Activated CD4-positive, alpha-beta T cell treated with anti-CD3 and anti-CD28 coated beads, Interleukin-10, Interleukin-2, amounts not matched to agents 100 ng/mL and 50 ng/mL, durations not matched to agents 16 hours and 8 hours (primary cell): Measurements from ENCODE around the gene SEMA6D.

Source experiments
- DNase-seq: peaks from one replicate; pipeline ENCODE4 v3.0.0-alpha.2; 2020

The SEMA6D gene

GRCh38 chr15:47717036-47717612, at the start of gene SEMA6D:
Gene SEMA6D (plus strand): TSS chr15:47717505. CDS start chr15:47759799, 42,294 bp downstream.
- no peak for DNase-seq

GRCh38 chr15:47669221-47669620, 48.1 kb upstream of the SEMA6D start:
- no peak for DNase-seq

GRCh38 chr15:47670365-47670764, 46.9 kb upstream of the SEMA6D start:
- DNase-seq: no peak

- no peak for DNase-seq
Observed at GRCh38 chr15:47673232-47673761, 44.0 kb upstream of the SEMA6D start.

- no peak for DNase-seq
Observed at GRCh38 chr15:47674586-47675232, 42.6 kb upstream of the SEMA6D start.

- no peak for DNase-seq
Observed at GRCh38 chr15:47675735-47676134, 41.6 kb upstream of the SEMA6D start.

- DNase-seq: no peak
Observed at GRCh38 chr15:47678040-47678439, 39.3 kb upstream of the SEMA6D start.

DNA sequence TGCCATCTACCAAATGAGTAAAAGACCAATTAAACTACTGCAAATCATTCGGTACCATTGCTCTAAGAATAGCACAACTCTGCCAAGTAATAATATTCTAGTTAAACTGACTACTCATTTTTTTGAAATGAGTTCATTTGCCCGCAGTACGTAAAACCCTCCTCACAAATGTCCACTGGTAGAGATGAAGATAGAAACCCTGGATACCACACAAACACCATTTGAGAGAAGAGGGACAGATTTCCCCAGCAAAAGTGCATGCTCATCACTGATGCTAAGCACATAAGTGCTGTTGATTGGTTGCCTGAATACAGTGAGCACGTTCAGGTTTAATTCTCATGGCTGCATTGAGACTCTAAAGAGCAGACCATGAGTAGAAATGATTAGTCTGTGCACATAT, 34.6 kb upstream of the SEMA6D start:
- DNase-seq: no peak

- no peak for DNase-seq
Observed at GRCh38 chr15:47685141-47685870, 32.0 kb upstream of the SEMA6D start.

GRCh38 chr15:47688573-47689086, 28.7 kb upstream of the SEMA6D start:
- DNase-seq: no peak

DNA sequence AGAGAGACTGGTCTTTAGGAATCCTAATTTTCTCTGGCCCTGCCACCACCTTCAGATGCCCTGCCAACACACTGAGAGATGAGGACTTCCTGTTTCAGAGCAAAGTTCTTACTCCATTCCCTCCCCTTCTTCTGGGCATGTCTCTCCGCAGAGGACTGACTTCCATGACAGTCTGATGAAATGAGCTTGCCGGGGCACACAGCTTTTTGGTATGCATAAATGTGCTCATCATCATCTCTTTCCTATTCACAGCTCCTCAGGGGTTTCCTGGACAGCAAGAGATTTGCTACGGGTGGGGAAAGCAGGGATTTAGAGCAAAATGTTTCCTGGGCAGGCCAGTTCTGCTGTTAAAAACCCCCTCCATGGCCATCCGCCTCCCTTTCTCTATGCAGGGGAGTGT, 27.6 kb upstream of the SEMA6D start:
- DNase-seq: no peak

DNA sequence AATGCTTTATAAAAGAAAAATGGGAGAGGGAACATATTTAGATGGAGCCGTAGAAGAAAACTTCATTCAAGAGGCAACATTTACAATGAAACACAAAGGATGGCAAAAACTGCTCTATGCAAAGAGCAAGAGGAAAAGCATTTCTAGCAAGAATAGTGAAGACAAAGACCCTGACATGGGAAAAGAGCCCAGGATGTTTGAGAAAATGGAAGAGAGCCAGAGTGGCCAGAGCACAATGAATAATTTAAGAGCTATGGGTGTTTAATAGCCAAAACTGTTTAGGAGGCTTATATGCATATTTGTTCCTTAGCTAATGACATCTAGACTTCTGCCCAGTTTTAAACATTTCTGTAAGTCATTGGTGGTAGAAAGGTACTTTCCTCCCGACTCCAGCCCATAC, 25.4 kb upstream of the SEMA6D start:
- DNase-seq: no peak

GRCh38 chr15:47696351-47696750, 21.0 kb upstream of the SEMA6D start:
- no peak for DNase-seq

- DNase-seq: no peak
Observed at GRCh38 chr15:47705281-47705997, 11.9 kb upstream of the SEMA6D start.

- DNase-seq: no peak
Observed at GRCh38 chr15:47707391-47707790, 9.9 kb upstream of the SEMA6D start.

DNA sequence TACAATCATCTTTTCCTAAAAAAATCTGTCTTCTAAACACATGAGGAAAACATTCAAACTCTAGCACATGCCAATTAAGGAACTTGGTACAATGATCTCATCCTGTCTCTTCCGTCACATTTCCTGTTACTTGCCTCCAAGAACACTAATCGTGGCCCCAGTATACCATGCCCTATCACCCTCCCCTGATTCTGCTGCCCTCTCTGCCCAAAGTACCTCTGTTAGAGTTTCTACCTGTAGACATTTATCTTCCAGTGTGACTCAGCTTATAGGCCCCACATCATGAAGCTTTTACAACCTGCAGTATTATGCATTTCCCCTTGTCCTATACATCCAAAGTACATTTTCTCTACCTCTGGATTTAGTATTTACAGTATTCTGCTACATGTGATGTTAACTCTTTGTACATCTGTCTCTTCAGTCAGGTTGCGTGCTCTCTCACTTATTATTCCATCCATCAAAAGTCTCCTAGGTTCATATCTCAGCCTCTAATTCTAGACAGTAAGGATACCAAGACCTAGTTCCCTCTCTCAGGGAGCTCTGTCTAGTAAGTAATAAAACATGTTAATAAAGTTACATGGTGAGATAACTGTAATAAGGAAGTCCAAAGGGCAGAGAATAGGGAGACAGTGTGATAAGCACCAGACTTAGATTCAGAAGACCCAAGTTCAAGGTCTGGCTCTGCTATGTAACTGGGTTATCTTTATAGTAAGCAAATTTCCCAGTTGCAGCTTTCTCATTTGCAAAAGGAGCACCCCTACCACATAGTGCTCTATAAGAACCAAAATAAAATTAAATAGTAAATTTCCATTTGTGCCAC, 8.9 kb upstream of the SEMA6D start:
- no peak for DNase-seq

DNA sequence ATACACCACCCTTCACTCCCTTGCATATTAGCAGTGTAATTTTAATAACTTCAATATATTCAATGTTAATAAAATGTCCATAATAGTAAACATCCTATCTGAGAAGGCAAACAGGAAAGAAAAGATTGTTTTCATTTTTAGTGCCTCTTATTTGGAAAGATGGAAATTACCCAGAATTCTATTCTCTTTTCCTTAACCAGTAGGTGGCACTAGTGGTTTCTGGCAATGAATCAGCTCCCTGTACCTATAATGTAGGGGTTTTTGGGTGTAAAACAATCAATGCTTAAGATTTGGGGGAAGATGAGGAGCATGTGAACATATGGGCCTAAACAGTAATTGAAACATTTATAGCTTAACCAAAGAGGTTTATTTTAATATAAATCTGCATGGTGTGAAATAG, 5.7 kb upstream of the SEMA6D start:
- peak; percentile 26 for DNase-seq

- DNase-seq: no peak
Observed at GRCh38 chr15:47715402-47715801, 1.9 kb upstream of the SEMA6D start.

- DNase-seq: no peak
Observed at GRCh38 chr15:47715856-47716445, 1.4 kb upstream of the SEMA6D start.

DNA sequence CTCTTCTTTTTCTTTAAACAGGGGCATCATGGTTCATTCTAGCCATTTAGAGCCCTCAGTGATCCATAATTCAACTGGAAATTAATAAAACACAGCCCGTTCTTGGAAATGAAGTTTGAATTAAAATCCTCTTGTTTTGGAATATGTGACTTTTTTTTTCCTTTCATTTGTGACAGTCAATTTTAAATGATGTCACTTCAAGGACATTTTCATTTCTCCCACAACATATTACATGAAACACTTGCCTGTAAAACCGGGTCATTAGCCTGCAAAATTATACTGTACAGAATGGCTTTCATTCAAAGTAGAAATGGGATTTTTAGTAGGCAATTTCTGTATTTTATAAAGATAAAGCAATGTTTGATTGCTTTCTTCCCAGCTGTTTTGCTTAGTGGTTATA, 789 bp upstream of the SEMA6D start:
- no peak for DNase-seq

- no peak for DNase-seq
Observed at GRCh38 chr15:47718497-47719437, 1.5 kb downstream of the SEMA6D start.
